Mucosa of descending colon (tissue), 3 donors: Measurements from ENCODE around the gene OR7D2. TPM values are rescaled to one million over a fixed set of nuclear protein-coding genes. Genes with fewer than 3 reads are reported as not detected.

Experiments used
- ATAC-seq: fragments of 200-7000 bp; cut with Tn5 transposase; one replicate; pipeline ENCODE4 v1.9.1; 2020; ENCODE audit warnings: mild to moderate bottlenecking, moderate library complexity
- DNase-seq, 3 donors: peaks; one replicate each; pipeline ENCODE4 v3.0.0-alpha.2; 2020
- H3K36me3 ChIP-seq: fragments of 200-600 bp; one replicate; pipeline ENCODE4 v1.8.0; 2021; ENCODE audit warnings: low read depth, mild to moderate bottlenecking
- H3K4me1 ChIP-seq: fragments of 200-600 bp; one replicate; pipeline ENCODE4 v1.8.0; 2021; ENCODE audit warnings: low read depth, mild to moderate bottlenecking
- H3K4me3 ChIP-seq: fragments of 200-600 bp; one replicate; pipeline ENCODE4 v1.8.0; 2021; ENCODE audit warnings: mild to moderate bottlenecking
- H3K9me3 ChIP-seq: fragments of 200-600 bp; one replicate; pipeline ENCODE4 v1.8.0; 2021; ENCODE audit warnings: mild to moderate bottlenecking
- CTCF ChIP-seq: fragments of 200-600 bp; IDR thresholded peaks from one replicate; pipeline ENCODE4 v1.8.0; 2022; ENCODE audit warnings: antibody characterized with exemption, mild to moderate bottlenecking
- intact Hi-C, 2 donors: fragments of 100-400 bp; cut with DNase I in 1 of 2; cut with micrococcal nuclease in 1 of 2; formaldehyde crosslinking; loops; one replicate each; pipeline versions ENCODE4 v1.11.0 to v1.11.1; 2022; cut with DNase I, micrococcal nuclease
- total RNA-seq, 3 donors: library from RNA; stranded (reverse); fragmentation: NEBNext Ultra II Directional in 2 of 3; extraction: Animal tissue kit (Norgen Biotek cat#: 25700) in 2 of 3; gene quantifications; one replicate each; pipeline versions ENCODE4 v1.2.1 to v1.2.4, GENCODE V29; 2021 to 2023
- donor health status: DM: no; HTN: no; CAD: no; lungs with moderate emphysema.
- donor health status: DM: no; HTN: no; CAD: no.
- donor health status: DM: no; HTN: yes; CAD: no.

Gene OR7D2
- total RNA-seq, 3 donors from 2014 or later: not detected

- intact Hi-C loops: no loop called here
- no peaks in the 10 kb centered on the region for H3K36me3 ChIP-seq
- no peak for ATAC-seq
- peaks cover 10% of the 10 kb centered on the region for H3K4me1 ChIP-seq
- no peak for TF ChIP-seq CTCF
- H3K4me3 ChIP-seq: no peak overlapping the region
- DNase-seq: no peak
- peaks cover 31% of the 10 kb centered on the region for H3K9me3 ChIP-seq
Measured at GRCh38 chr19:9144920-9145319, 33.9 kb upstream of the OR7D2 start.

GRCh38 chr19:9146882-9147281 lies 31.9 kb upstream of the OR7D2 start:
- intact Hi-C loops: no loop called here
- Histone ChIP-seq H3K9me3 (peaks cover 38% of the 10 kb centered on the region), H3K4me1 (peaks cover under 1% of the 10 kb centered on the region), H3K36me3 (no peaks in the 10 kb centered on the region), H3K4me3 (no peak overlapping the region)
- DNase-seq (no peak), ATAC-seq (no peak)
- TF ChIP-seq CTCF: no peak

GRCh38 chr19:9148697-9149096 lies 30.1 kb upstream of the OR7D2 start:
- Histone ChIP-seq H3K4me1 (no peaks in the 10 kb centered on the region), H3K36me3 (no peaks in the 10 kb centered on the region), H3K4me3 (no peak overlapping the region), H3K9me3 (peaks cover 54% of the 10 kb centered on the region)
- no peak for ATAC-seq
- DNase-seq: no peak
- TF ChIP-seq CTCF: no peak
- intact Hi-C loops: no loop called here

GRCh38 chr19:9149997-9150396 lies 28.8 kb upstream of the OR7D2 start:
- DNase-seq (no peak), ATAC-seq (peak; percentile 47)
- TF ChIP-seq CTCF: no peak
- Histone ChIP-seq H3K4me1 (no peaks in the 10 kb centered on the region), H3K4me3 (no peak overlapping the region), H3K9me3 (peaks cover 52% of the 10 kb centered on the region), H3K36me3 (no peaks in the 10 kb centered on the region)
- intact Hi-C loops: no loop called here

GRCh38 chr19:9150650-9151049 lies 28.1 kb upstream of the OR7D2 start:
- intact Hi-C loops: no loop called here
- H3K4me1 ChIP-seq: no peaks in the 10 kb centered on the region
- H3K9me3 ChIP-seq: peaks cover 52% of the 10 kb centered on the region

More at GRCh38 chr19:9150650-9151049, 28.1 kb upstream of the OR7D2 start:
- no peak for TF ChIP-seq CTCF
- no peak overlapping the region for H3K4me3 ChIP-seq
- DNase-seq (no peak), ATAC-seq (no peak)
- no peaks in the 10 kb centered on the region for H3K36me3 ChIP-seq
